ENCODE data around the gene TTC17. TPM values are rescaled to one million over a fixed set of nuclear protein-coding genes. Genes with fewer than 3 reads are reported as not detected.

TTC17 gene
- total and polyA plus RNA-seq, 2 of the 4 experiments (the other 2 are of a cell fraction), result 56.3 to 61.3 TPM

- TF ChIP-seq MAFK (IDR thresholded peaks at IDR 0.05; ENCODE audit: low read depth, low read length) (no peak), SMC3 (IDR thresholded peaks at IDR 0.05; ENCODE audit: low read depth, low read length) (no peak), CHD1 (IDR thresholded peaks at IDR 0.05; ENCODE audit: low read depth, low read length) (no peak), RFX5 (IDR thresholded peaks at IDR 0.05; ENCODE audit: low read depth, low read length) (no peak), USF2 (IDR thresholded peaks at IDR 0.05; ENCODE audit: low read depth, low read length) (no peak), FOS (IDR thresholded peaks at IDR 0.05; ENCODE audit: low read depth, low read length) (no peak), RAD21 (IDR thresholded peaks at IDR 0.05; ENCODE audit: low read length) (no peak), MAZ (IDR thresholded peaks at IDR 0.05; ENCODE audit: borderline replicate concordance, low read depth, low read length) (no peak), BHLHE40 (IDR thresholded peaks at IDR 0.05; ENCODE audit: low read depth, low read length) (no peak), ELK1 (IDR thresholded peaks at IDR 0.05; ENCODE audit: borderline replicate concordance, low read depth, low read length) (no peak), RCOR1 (IDR thresholded peaks at IDR 0.05; ENCODE audit: insufficient replicate concordance, low read length) (no peak)
- ChIA-PET CTCF (no interaction called here), POLR2A (ENCODE audit: unreplicated experiment) (no interaction called here)
- Histone ChIP-seq H2BK120ac (ENCODE audit: low read depth, low read length) (no peak overlapping the region), H3K4ac (ENCODE audit: low read depth, low read length) (no peak overlapping the region), H4K5ac (ENCODE audit: low read depth, low read length) (no peak overlapping the region), H4K91ac (ENCODE audit: insufficient read depth, low read depth, low read length) (no peak overlapping the region), H2AK9ac (replicated peaks; ENCODE audit: low read depth, low read length, poor library complexity) (no peak overlapping the region), H3K9ac (ENCODE audit: low read depth, low read length) (no peak overlapping the region), H3K23ac (ENCODE audit: low read depth, low read length) (no peak overlapping the region), H3K4me1 (ENCODE audit: control insufficient read depth, insufficient read depth, low read length) (no peaks in the 10 kb centered on the region), H3K27ac (ENCODE audit: insufficient read depth, low read length) (no peak overlapping the region), H4K20me1 (ENCODE audit: insufficient read depth, low read length) (no peaks in the 10 kb centered on the region), H3K9me3 (ENCODE audit: control insufficient read depth, insufficient read depth, low read length) (peaks cover 2% of the 10 kb centered on the region), H2BK15ac (ENCODE audit: low read depth, low read length) (no peak overlapping the region), H2BK20ac (ENCODE audit: low read depth, low read length) (no peak overlapping the region), H3K79me1 (ENCODE audit: low read depth in 1 of 2, low read length in 2 of 2) (no peaks in the 10 kb centered on the region), H2AFZ (replicated peaks; ENCODE audit: low read length, poor library complexity) (no peak overlapping the region), H3K9me1 (ENCODE audit: insufficient read depth, low read length) (peaks cover 3% of the 10 kb centered on the region; the same call in 1 of the 2 replicates), H3K4me3 (ENCODE audit: insufficient read depth, low read depth, low read length) (no peak overlapping the region), H3K36me3 (ENCODE audit: control insufficient read depth, insufficient read depth, low read length) (peaks cover 26% of the 10 kb centered on the region), H3K27me3 (ENCODE audit: control insufficient read depth, insufficient read depth, low read length) (no peaks in the 10 kb centered on the region), H3K56ac (ENCODE audit: extremely low read depth, insufficient read depth, low read length) (no peak overlapping the region), H2AK5ac (ENCODE audit: low read depth, low read length) (no peak overlapping the region), H3K14ac (replicated peaks; ENCODE audit: low read depth, low read length) (no peak overlapping the region), H3K4me2 (ENCODE audit: low read depth, low read length) (no peak overlapping the region), H3K18ac (ENCODE audit: low read depth, low read length) (no peak overlapping the region), H2BK5ac (ENCODE audit: low read depth, low read length, poor library complexity, severe bottlenecking) (no peak overlapping the region), H4K8ac (ENCODE audit: low read depth in 2 of 2, low read length in 2 of 2) (no peak overlapping the region)
- intact Hi-C loops (cut with micrococcal nuclease) (loop anchor here (10.0 kb wide), 1 partner anchor 396 kb away; no protein-coding TSS in a partner anchor), dilution Hi-C loops (cut with HindIII; ENCODE audit: low sequenced_read_pairs, unreplicated experiment) (no loop called here), in situ Hi-C loops (cut with MboI; ENCODE audit: low sequenced_read_pairs) (no loop called here)
- no peak for DNase-seq
- no peak for ATAC-seq (ENCODE audit: low read depth)
- no TSS peak for BruUV-seq (replicated peaks)
- WGBS, 2 experiments (ENCODE audit: extremely low coverage in 2 of 2, insufficient read length in 1 of 2), result no CpG with 5 or more reads among the region's 1 CpG
Measured at GRCh38 chr11:43459246-43459645, 100.5 kb downstream of the TTC17 start.
